Cardiac fibroblast (primary cell): ENCODE results near the gene SRD5A3.
"Not testable (repeated sequence)": the region's sequence is repeated elsewhere in the genome, so short reads cannot be mapped to it uniquely, and the experiment has no call there.

Source experiments
- DNase-seq, 2 donors: peaks; one replicate each; pipeline versions ENCODE4 v3.0.0 to v3.0.0-alpha.2; 2010; ENCODE audit warnings: low read depth in 2 of 2
- H3K4me3 ChIP-seq, 2 donors: replicated peaks in 1 of 2; 1 replicate in 1 of 2; 2 replicates in 1 of 2; pipeline ENCODE4 v1.5.1; 2011; ENCODE audit warnings: low read depth in 2 of 2, low read length in 2 of 2, mild to moderate bottlenecking in 2 of 2, moderate library complexity in 1 of 2
- TF ChIP-seq, protein P1 (sequence below): IDR thresholded peaks from one replicate; pipeline ENCODE4 v1.5.1; 2011; ENCODE audit warnings: low read depth, mild to moderate bottlenecking, low read length, inconsistent platforms

Gene SRD5A3

GRCh38 chr4:55345054-55345453 is 988 bp upstream of the SRD5A3 start:
- no peak for DNase-seq
- TF ChIP-seq, protein P1, sequence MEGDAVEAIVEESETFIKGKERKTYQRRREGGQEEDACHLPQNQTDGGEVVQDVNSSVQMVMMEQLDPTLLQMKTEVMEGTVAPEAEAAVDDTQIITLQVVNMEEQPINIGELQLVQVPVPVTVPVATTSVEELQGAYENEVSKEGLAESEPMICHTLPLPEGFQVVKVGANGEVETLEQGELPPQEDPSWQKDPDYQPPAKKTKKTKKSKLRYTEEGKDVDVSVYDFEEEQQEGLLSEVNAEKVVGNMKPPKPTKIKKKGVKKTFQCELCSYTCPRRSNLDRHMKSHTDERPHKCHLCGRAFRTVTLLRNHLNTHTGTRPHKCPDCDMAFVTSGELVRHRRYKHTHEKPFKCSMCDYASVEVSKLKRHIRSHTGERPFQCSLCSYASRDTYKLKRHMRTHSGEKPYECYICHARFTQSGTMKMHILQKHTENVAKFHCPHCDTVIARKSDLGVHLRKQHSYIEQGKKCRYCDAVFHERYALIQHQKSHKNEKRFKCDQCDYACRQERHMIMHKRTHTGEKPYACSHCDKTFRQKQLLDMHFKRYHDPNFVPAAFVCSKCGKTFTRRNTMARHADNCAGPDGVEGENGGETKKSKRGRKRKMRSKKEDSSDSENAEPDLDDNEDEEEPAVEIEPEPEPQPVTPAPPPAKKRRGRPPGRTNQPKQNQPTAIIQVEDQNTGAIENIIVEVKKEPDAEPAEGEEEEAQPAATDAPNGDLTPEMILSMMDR, result no peak
- H3K4me3 ChIP-seq, result no peak overlapping the region

GRCh38 chr4:55346851-55347255 is 811 bp downstream of the SRD5A3 start:
- DNase-seq, result no peak
- H3K4me3 ChIP-seq, result peak overlapping the region; percentile 56 to 70
- TF ChIP-seq, protein P1, result no peak

DNA sequence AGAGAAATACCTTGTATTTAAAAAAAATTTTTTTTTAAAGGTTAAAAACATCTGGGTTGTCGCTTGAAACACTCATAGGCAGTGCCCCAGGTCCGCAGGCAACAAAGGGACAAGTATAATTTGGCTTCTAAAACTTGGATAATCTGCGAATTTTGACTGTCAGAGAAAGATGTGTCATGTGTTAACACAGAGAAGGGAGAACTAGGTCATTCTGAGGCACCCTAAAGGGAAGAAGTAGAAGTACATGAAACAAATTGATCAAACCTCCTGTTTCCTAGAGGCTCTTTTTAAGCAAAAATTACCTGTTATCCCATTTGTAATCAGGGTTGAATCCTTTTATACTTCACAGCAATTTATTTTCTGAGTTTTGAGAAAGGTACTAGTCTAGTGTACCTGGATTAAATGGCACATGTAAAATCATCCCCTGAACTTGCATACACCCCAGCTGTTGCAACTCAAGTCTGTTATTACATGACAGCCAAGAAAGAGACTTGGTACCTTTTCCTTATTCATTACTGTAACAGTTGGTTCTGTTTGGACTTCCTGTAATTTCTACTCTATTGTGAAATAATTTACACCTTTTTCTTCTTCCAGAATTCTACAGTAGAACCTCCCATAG is 1.7 kb downstream of the SRD5A3 start:
- peak overlapping the region in 1 of 2 donors; percentile 70 for H3K4me3 ChIP-seq
- TF ChIP-seq, protein P1, result no peak
- DNase-seq, result peak in 1 of 2 donors; percentile 39

DNA sequence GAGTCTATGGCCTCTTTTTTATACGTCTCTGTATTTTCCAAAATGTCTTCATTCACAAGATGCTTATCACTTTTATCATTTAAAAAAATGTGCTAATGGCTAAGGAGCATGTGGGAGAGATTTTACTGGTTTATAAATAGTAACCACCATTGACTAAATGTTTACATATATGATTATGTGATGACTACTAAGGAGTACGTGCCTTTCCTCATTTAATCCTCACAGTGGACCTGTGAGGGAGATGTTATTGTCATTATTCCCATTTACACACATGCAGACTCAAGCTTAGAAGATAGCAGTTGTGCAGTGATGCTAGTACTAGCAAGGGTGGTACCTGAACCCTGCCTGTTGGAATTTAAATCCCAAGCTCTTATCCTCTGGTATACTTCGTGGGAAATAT is 2.4 kb downstream of the SRD5A3 start:
- DNase-seq, result peak in 1 of 2 donors; percentile 53
- TF ChIP-seq, protein P1, result no peak
- no peak overlapping the region for H3K4me3 ChIP-seq

DNA sequence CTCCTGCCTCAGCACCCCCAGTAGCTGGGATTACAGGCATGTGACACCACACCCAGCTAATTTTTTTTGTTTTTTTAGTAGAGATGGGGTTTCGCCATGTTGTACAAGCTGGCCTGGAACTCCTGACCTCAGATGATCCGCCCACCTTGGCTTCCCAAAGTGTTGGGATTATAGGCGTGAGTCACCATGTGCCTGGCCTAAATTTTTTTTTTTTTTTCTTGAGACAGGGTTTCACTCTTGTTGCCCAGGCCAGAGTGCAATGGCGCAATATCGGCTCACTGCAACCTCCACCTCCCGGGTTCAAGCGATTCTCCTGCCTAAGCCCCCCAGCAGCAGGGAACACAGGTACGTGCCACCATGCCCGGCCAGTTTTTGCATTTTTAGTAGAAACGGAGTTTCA is 4.8 kb downstream of the SRD5A3 start:
- peak in 1 of 2 donors; percentile 67 for DNase-seq
- not testable (repeated sequence) for H3K4me3 ChIP-seq

DNA sequence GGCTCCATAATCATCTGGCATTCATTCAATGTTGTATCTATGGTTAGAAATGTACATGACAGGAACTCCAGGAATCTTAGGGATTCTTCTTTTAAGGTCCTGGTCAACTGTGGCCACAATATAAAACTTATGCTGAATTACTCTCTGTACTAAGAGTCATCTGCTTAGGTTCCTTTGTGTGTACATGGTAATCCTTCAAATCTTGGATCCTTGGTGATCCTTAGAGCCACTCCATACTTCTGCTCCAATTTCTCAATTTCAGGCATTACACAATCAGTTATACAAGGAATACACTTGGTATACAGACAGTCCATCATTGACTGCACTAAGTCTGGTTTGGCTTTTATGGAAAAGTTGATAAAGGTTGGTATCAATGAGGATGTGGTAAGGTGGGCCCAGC is 5.8 kb downstream of the SRD5A3 start:
- DNase-seq, result no peak
- TF ChIP-seq, protein P1, result no peak

GRCh38 chr4:55352726-55353125 is 6.7 kb downstream of the SRD5A3 start:
- H3K4me3 ChIP-seq, result no peak overlapping the region
- TF ChIP-seq, protein P1, result no peak
- no peak for DNase-seq

More for the DNA sequence above, 5.8 kb downstream of the SRD5A3 start:
- no peak overlapping the region for H3K4me3 ChIP-seq

DNA sequence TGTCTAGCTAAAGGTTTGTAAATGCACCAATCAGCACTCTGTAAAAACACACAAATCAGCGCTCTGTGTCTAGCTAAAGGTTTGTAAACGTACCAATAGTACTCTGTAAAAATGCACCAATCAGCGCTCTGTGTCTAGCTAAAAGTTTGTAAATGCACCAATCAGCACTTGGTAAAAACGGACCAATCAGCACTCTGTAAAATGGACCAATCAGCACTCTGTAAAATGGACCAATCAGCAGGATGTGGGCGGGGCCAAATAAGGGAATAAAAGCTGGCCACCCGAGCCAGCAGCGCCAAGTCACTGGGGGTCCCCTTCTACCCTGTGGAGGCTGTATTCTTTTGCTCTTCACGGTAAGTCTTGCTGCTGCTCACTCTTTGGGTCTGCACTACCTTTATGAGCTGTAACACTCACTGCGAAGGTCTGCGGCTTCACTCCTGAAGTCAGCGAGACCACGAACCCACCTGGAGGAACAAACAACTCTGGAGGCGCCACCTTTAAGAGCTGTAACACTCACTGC is 7.2 kb downstream of the SRD5A3 start:
- DNase-seq, H3K4me3 ChIP-seq: not testable (repeated sequence)
